Cardiac fibroblast (primary cell): ENCODE results near the gene SNRPB.

ENCODE experiments used
- DNase-seq, 2 donors: peaks; one replicate each; pipeline versions ENCODE4 v3.0.0 to v3.0.0-alpha.2; 2010; ENCODE audit warnings: low read depth in 2 of 2
- H3K4me3 ChIP-seq, 2 donors: replicated peaks in 1 of 2; 1 replicate in 1 of 2; 2 replicates in 1 of 2; pipeline ENCODE4 v1.5.1; 2011; ENCODE audit warnings: low read depth in 2 of 2, low read length in 2 of 2, mild to moderate bottlenecking in 2 of 2, moderate library complexity in 1 of 2
- CTCF ChIP-seq: IDR thresholded peaks from one replicate; pipeline ENCODE4 v1.5.1; 2011; ENCODE audit warnings: low read depth, mild to moderate bottlenecking, low read length, inconsistent platforms

SNRPB gene

GRCh38 chr20:2421247-2421646 lies 49.3 kb downstream of the SNRPB start:
- TF ChIP-seq CTCF: peak; percentile 12
- DNase-seq: peak; percentile 1 to 3
- no peak overlapping the region for H3K4me3 ChIP-seq

- H3K4me3 ChIP-seq: no peak overlapping the region
- TF ChIP-seq CTCF: no peak
These were observed 50.1 kb downstream of the SNRPB start for GRCh38 chr20:2420510-2420909.

GRCh38 chr20:2418388-2418787 lies 52.2 kb downstream of the SNRPB start:
- DNase-seq: no peak
- no peak for TF ChIP-seq CTCF
- H3K4me3 ChIP-seq: no peak overlapping the region

More at GRCh38 chr20:2420510-2420909, 50.1 kb downstream of the SNRPB start:
- DNase-seq: no peak

GRCh38 chr20:2417213-2417541 lies 53.4 kb downstream of the SNRPB start:
- DNase-seq: no peak
- TF ChIP-seq CTCF: no peak
- H3K4me3 ChIP-seq: no peak overlapping the region

- TF ChIP-seq CTCF: no peak
These were observed 53.9 kb downstream of the SNRPB start for GRCh38 chr20:2416541-2417212.

More at GRCh38 chr20:2416541-2417212, 53.9 kb downstream of the SNRPB start:
- no peak for DNase-seq
- no peak overlapping the region for H3K4me3 ChIP-seq
